ENCODE results near the gene CD40. TPM values are rescaled to one million over a fixed set of nuclear protein-coding genes. Genes with fewer than 3 reads are reported as not detected.

Gene CD40
- polyA plus RNA-seq (ENCODE audit: insufficient read length), result 5.0 TPM
- long read RNA-seq, donor 1, result 0 reads
- long read RNA-seq, donor 2, partial matches to known transcripts, result 0 of 1 reads
- long read RNA-seq, donor 2, other reads (novel, unspliced or antisense), result 0 of 1 reads
- long read RNA-seq, donor 3, partial matches to known transcripts, result 0 of 1 reads
- long read RNA-seq, donor 3, other reads (novel, unspliced or antisense), result 0 of 1 reads
- long read RNA-seq, donor 4, result 0 reads
- long read RNA-seq, donor 5, partial matches to known transcripts, result 0 of 4 reads
- long read RNA-seq, donor 5, other reads (novel, unspliced or antisense), result 0 of 4 reads
- long read RNA-seq, donor 6, partial matches to known transcripts, result 0 of 2 reads
- long read RNA-seq, donor 6, other reads (novel, unspliced or antisense), result 0 of 2 reads
- long read RNA-seq, donor 7, result 0 reads
- long read RNA-seq, donor 8, result 0 reads

GRCh38 chr20:46117704-46118467 lies at the start of gene CD40:
Gene CD40 (plus strand): TSS chr20:46118314. CDS start chr20:46118344, 30 bp downstream.
- no peak for DNase-seq

GRCh38 chr20:46070215-46070900 lies 47.8 kb upstream of the CD40 start:
- DNase-seq, result no peak

GRCh38 chr20:46071573-46071972 lies 46.5 kb upstream of the CD40 start:
- DNase-seq, result no peak

- no peak for DNase-seq
Measured at GRCh38 chr20:46073024-46073423, 45.1 kb upstream of the CD40 start.

GRCh38 chr20:46073443-46073842 lies 44.7 kb upstream of the CD40 start:
- no peak for DNase-seq

GRCh38 chr20:46074006-46074405 lies 44.1 kb upstream of the CD40 start:
- no peak for DNase-seq

GRCh38 chr20:46076806-46077205 lies 41.3 kb upstream of the CD40 start:
- DNase-seq, result no peak

GRCh38 chr20:46077642-46078305 lies 40.3 kb upstream of the CD40 start:
- no peak for DNase-seq

GRCh38 chr20:46078954-46079353 lies 39.2 kb upstream of the CD40 start:
- no peak for DNase-seq

GRCh38 chr20:46081074-46081473 lies 37.0 kb upstream of the CD40 start:
- DNase-seq, result no peak

- no peak for DNase-seq
Measured at GRCh38 chr20:46083101-46083500, 35.0 kb upstream of the CD40 start.

GRCh38 chr20:46083531-46084061 lies 34.5 kb upstream of the CD40 start:
- DNase-seq, result no peak

GRCh38 chr20:46084805-46085178 lies 33.3 kb upstream of the CD40 start:
- no peak for DNase-seq

- DNase-seq, result no peak
Measured at GRCh38 chr20:46085179-46085851, 32.8 kb upstream of the CD40 start.

- DNase-seq, result no peak
Measured at GRCh38 chr20:46087161-46087560, 31.0 kb upstream of the CD40 start.

- no peak for DNase-seq
Measured at GRCh38 chr20:46088409-46089166, 29.5 kb upstream of the CD40 start.

- no peak for DNase-seq
Measured at GRCh38 chr20:46089167-46089416, 29.0 kb upstream of the CD40 start.

GRCh38 chr20:46089417-46090388 lies 28.4 kb upstream of the CD40 start, which contains the start of gene NCOA5:
Gene NCOA5 (minus strand): TSS chr20:46089962. CDS start chr20:46079424, 10,538 bp downstream.
- peak; percentile 94 for DNase-seq

All from left kidney (tissue), 8 donors.